Neural cell (in vitro differentiated cells): ENCODE measurements around the gene CATSPER1.

Experiments
- EP300 ChIP-seq: fragments of 450-650 bp; conservative IDR thresholded peaks from 2 replicates; pipeline ENCODE4 v1.6.1; 2014; ENCODE audit warnings: antibody characterized with exemption, mild to moderate bottlenecking, moderate library complexity; ENCODE audit not compliant: poor library complexity, severe bottlenecking
- POLR2AphosphoS5 ChIP-seq: IDR thresholded peaks from 2 replicates; pipeline ENCODE4 v1.6.1; 2012
- RAD21 ChIP-seq: fragments of 450-650 bp; conservative IDR thresholded peaks from 2 replicates; pipeline ENCODE4 v1.6.1; 2014; ENCODE audit warnings: antibody characterized with exemption, mild to moderate bottlenecking, moderate library complexity

DNA sequence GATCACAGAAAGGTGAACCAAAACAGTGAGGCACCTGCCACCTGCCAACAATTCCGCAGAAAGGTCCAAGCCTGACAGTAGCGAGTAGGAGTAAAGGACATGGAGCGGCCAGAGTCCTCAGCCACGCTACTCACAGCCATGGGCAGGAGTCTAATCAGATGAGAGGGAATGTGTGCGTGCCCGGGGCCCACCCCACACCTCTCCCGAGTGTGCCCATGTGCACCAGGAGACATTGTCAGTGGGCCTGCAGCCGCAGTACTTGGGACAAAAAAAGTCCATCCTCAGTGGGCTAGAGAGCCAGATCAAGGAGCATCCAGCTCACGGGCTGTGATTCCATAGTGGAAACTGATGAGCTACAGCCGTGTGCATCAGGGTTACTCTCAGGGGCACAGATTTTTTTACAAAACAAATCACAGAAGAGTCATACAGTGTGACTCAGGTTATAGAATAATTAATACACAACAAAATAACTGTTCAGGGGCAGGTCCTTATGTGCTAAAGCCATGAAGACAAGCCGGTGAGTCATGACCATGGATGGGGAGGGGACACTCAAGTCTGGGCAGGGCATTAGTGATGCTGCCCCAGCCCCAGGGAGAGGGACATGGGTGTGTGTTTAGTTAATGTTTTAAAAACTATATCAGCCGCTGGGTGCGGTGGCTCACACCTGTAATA is 52.7 kb downstream of the CATSPER1 start:
- TF ChIP-seq EP300 (no peak), POLR2AphosphoS5 (no peak), RAD21 (no peak)
